GM03348 (cell line): ENCODE results near the gene CORO2B.
"Not testable (repeated sequence)": the region's sequence is repeated elsewhere in the genome, so short reads cannot be mapped to it uniquely, and the experiment has no call there.

ENCODE experiments used
- DNase-seq: peaks from one replicate; pipeline ENCODE4 v3.0.0; 2012; ENCODE audit warnings: low spot score

CORO2B gene

DNA sequence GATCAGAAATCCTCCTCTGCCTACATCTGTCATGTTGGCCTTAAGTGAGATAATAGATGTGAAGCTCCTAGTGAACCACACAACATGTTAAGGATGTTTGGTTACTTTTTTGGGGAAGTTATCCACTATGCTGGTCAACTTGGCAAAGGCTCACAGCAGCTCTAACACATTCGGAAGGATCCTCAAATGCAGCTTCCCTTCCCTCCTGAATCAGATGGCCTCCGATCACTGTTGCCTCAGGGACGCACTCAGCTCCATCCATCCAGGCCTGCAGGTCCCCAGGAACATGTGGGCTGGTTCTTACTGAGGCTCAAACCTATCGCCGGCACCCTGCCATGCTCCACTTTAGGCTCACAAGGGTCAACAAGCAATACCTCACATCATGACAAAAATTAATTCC, 67.9 kb downstream of the CORO2B start:
- DNase-seq: no peak

DNA sequence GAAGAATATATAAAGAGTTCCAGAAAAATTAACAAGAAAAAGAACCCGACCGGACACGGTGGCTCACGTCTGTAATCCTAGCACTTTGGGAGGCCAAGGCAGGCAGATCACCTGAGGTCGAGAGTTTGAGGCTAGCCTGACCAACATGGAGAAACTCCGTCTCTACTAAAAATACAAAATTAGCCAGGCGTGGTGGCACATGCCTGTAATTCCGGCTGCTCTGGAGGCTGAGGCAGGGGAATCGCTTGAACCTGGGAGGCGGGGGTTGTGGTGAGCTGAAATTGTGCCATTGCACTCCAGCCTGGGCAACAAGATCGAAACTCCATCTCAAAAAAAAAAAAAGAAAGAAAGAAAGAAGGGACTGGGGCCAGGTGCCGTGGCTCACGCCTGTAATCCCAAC, 68.6 kb downstream of the CORO2B start:
- DNase-seq: not testable (repeated sequence)

DNA sequence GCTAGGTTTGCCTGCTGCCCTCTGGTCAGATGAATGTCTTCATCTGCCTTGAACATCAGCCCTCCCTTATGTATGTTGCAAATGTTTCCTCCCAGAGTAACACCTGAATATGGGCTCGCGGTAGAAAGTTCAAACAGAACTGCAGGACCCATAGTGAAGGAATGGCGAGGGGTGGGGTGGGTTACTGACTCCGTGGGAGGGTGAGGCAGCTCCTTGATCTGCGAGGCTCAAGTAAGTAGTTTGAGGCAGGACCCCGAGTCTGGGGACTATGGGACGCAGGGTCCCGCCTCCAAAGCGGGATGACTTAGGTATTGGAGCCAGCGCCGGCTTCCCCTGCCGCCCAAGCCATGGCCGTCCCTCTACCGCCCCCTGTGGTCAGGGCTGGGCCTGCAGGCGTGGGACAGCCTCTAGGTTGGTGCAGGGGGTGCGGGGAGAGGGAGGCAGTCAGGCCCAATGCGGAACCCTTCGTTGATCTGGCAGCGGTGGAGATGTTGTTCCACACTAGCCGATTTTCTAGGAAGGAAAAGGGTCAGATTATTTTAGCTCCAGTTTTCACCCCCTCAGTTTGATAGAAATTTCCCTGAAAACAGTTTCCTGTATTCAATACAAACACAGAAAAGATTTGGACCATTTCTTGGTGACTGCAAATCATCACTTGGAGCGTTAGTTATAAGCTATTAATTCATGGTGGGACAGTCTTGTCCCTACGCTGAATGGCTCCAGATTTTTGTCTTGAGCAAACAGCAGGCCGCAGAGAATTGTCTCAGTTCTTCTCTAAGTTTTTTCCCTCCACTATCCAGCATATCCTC, 72.3 kb downstream of the CORO2B start:
- DNase-seq: peak; percentile 42

DNA sequence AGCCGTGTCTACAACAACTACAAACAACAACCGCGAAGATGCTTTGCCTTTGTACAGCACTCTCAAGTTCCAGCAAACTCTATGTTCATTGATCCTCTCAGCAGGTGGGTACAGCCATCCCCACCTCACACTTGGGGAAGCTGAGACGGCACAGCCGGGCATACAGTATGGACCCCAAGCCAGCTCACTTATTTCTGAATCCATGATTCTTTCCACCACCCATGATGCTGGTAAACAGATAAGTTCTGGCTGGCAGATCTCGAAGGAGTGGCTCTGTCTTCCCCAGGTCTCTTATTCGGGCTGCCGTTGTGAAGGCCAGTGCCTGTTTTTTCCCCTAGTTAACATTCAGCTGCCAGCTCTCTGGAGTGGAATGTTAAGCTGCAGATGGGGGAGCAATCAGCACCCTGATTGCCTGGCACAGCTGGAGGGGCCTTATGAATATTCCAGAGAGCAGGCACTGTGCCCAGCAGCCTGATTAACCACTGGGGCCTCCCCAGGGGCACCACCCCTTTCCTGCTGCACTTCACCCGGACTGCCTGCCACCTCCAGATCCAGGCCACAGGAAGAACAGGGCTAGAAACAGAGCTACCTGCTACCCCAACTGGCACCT, 73.2 kb downstream of the CORO2B start:
- DNase-seq: peak; percentile 38

DNA sequence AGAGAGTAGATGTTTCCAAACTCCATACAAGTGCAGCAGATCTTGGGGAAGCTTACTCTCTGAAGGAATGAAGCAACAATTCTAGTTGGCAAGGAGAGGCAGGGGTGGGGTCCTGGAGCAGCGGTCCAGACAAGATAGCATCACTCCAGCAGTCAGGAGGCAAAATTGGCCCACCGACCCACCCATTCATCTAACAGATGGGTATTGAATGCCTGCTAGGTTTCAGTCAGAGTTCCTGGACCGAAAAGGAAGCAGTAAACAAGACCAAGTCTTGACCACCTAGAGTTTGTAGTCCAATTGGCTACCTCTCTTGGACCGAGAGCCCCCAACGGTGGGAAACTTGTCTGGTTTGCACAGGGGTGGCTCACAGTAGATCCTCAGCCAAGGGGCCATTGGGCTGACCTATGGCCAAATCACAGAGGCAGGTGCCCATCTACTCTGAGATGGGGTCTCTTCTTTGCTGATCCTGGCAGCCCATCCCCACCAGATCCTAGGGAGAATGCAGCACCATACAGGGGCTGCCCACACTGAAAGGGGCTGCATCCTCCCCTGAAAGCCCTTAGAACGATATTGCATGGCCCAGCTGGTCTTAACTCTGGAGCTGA, 74.3 kb downstream of the CORO2B start:
- no peak for DNase-seq

DNA sequence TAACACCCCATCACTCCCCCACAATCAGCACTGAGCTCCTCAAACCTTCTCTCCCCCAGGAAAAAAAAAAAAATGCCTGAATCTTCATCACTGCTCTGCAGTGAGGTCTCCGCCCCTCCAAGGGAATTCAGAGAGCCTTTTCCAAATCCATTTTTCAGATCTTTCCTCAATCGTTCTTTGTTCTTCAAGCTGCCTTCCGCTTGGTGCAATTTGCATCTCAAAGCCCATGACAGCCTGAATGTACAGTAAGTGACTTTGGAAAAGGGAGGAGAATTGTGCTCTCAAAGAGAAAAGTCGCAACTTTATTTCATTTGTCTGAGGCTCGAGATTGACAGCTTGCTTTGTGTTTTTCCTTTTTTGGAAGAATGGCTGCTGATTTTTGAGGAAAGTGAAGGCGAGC, 75.0 kb downstream of the CORO2B start:
- no peak for DNase-seq

DNA sequence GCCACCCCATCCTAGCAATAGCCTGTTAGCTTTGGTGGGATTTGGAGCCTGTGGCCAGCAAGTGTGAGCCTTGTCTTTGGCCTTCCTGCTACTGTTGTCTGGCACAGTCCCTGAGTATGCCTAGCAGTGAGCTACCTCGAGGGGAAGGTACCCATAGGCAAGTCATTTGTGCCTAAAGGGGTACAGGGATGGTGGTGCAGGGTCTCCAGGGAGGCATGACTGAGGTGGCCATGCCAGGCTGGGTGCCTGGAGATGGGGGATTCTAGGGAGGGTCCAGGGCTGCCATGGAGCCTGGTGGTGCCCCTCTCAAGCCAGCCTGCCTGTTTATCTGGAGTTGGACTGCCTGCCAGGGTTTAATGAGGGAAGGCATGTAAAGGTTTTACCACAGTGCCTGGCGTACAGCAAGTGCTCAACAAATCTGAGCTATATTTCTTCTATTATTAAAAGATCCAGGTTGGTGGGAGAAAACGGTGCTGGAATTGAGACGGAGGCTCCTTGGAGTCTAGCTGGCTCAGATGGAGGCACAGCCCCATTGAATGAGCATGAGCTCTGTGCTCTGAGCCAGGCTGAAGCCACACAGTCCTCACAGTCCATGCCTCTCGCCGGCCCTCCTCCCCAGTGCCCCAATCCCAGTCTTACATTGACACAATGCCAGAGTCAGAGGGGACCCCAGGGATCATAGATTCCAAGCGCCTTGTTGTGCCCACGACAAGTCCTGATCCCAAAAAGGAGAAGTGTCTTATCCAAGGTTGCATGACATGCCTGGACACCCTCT, 76.2 kb downstream of the CORO2B start:
- no peak for DNase-seq

DNA sequence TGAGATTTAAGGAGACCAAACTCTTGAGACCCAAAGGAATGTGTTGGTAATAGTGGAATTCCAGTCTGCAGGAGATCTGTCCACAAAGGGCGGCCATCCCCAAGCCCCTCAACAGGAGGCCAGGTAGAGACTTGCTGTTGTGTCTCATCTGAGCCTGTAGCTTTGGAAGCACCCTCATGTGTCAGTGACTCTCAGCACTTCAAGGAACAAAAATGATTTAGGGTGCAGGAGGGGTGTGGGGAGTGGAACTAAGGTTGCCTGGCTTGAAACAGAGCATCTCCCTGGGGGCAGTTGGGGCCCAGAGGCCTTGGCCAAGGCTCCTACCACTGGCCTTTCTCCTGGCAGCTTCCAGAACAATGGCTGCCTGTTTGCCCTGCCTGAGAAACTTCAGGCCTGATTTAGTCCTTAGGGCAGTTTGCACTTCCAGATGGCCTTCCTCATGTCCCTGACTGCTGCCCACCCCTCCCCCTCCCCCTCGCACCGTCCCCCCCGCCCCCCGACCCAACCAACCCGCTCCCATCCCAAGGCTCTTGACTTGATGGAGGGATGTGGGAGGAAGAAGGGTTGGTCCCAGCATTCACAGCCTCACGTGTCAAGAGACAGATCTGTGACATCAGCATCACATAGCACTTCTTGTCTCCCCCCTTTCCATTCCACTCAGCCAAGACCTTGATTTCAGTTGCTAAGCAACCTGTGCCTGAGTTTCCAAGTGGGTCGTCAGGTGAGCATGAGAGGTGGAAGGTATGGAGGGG, 77.1 kb downstream of the CORO2B start:
- no peak for DNase-seq

DNA sequence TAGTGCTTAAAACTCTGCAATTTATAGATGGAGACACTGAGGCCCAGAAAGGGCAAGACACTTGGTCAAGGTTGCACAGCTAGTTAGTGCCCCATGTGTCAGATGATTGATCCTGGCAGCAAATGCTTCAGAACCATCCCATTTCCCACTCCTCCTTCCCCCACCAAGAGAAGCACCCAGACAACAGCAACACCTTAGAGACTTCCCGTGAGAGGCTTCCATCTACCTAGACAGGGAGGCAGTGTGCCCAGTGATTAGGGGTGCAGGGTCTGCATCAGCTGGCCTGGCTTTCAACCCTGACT, 77.6 kb downstream of the CORO2B start:
- no peak for DNase-seq

DNA sequence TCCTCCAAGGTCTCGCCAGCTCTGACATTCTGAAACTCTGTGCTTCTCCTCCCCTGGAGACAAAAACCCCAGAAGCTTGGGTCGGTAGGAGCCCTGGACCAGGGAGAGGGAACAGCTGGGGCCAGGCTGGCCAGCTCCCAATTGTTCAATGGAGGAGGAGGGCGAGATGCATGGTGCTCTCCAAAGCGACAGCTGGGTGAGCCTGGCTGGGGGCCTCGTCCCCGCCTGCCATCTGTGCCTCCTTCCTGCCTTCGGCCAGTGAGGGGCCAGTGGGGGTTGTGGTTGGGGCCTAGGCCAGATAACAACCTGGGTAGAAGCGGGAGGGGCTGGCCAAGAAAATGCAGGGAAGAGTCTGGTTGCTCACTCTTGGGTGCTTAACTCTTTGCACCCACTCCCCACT, 79.4 kb downstream of the CORO2B start:
- DNase-seq: no peak

DNA sequence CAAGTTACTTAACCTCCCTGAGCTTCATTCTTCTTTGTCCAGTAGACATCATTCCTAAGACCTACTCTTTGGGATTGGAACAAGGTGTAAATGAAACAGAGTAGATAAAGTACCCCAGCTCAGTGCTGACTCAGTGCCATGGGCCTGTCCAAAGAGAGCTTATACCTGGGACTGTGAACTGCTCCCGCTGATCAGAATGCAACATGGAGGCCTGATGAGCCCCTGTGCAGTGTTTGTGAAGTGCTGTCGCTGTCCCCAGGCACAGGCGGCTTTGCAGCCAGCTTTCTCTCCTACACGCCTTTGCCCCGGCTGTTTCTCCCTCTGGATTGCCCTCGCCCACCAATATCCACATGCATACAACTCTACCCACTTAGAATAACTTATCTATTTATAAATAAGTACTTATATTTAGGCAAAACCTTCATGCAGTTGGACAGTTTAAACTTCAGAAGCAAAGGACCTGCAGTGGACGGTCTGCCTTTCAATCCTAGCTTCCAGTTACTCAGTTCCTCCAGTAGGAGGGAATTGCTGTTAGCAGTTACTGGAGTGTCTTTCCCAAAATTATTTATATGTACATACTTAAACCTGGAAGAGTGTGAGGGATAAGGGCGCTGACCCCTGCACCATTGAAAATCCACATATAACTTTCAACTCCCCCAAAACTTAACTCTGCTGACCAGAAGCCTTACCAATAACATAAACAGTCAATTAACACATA, 80.0 kb downstream of the CORO2B start:
- no peak for DNase-seq

DNA sequence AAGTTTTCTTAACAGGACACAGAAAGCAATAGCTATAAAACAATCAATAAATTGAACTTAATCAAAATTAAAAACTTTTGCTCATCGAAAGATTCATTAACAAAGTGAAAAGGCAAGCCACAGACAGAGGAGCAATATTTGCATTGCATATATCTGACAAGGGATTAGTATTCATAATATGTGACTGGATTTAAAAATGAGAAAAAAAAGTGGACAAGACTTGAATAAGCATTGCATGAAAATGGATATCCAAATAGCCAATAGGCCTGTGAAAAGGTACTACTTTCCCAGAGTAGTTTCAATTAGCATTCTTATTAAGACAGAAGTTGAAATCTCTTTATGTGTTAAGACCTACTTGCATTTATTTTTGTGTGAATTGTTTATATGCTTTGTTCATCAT, 84.7 kb downstream of the CORO2B start:
- no peak for DNase-seq

DNA sequence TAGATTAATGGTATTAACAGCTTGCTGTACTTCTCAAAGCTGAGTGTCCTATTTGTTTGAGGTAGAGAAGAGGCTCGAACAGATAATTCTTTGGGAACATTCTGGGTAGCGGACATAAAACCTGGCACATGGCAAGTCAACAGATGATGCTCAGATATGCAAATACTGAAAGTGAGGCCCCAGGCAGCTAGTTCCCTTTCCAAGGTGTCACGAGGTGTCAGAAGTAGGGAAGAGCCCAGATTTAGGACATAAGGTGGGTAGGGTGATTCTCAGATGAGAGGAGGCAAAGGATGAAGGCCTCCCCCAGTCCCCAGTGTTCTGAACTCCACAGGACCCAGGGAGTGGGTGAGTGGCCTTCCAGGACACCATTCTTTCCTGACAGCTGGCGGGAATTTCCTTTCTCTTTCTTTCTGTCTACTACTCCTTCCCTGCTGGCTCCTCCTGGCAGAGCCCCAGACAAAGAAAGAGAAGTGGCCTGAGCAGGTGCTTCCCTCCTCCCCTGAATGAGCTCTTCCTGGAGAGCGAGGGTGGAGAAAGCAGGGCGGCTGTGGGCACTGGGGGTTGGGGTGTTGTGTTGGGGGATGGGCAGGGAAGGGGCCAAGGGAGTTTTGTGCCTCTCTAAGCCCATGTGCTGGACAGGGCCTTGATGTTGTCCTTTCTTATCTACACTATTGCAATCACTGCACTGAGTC, 87.5 kb downstream of the CORO2B start:
- DNase-seq: no peak

DNA sequence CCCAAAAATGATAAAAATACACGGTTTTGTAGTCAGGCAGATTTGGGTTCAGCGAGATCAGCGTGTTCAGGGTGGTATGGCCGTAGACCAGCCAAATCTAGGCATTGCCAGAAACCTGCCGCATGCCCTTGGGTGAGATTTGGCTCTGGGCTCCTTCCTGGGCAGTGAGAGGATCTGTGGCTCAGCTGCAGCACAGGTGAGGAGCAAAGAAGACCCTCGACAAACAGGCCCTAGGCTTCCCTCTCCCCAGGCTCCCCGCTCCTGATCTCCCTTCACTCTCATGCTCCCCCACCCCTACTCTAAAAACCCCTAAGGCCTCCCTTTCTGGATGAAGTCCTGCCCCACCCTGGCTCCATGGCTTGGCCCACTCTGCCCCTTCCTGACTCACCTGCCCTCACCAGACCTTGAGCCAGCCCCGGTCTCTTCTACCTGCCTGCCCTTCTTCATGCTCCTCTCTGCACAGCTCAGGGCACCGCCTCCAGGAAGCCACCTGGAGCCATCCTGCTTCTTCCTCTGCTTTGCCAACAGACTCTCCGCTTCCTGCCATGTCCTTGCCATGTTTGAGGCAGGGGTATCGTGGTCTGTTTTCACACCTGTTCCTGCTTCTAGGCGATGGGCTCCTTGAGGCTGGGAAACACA, 88.1 kb downstream of the CORO2B start:
- no peak for DNase-seq

DNA sequence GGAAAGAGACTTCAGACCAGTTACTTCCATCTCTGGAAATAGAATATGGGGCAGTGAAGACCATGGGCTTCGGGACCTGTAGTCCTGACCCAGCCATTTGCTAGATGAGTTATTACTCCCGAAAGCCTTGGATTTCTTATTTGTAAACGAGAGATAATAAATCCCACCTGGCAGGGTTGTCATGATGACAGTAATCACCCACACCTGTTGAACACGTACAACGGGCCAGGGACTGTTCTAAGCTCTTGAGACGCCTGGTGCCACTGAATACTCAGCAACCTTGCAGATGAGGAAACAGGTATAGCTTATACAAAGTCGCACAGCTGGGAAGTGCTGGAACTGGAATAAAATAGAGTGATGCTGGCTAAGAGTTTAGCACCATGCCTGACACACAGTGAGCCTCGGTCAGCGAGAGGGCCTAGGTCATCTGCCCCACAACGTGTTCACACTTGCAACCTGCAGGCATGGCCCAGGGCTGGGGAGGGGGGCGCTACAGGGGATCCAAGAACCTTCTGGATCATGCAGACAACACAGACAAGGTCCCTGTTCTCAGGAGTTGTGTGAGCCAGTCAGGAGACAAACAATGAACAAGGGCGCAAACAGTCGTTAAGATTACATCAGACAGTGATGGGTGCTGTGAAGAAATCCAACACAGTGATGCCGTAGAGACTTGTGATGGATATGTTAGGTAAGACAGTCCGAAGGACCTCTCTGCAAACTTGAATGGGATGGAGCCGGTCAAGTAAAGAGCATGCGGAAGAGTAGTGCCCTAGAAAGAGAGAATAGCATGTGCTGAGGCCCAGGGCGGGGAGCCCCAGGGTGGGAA, 89.2 kb downstream of the CORO2B start:
- no peak for DNase-seq

DNA sequence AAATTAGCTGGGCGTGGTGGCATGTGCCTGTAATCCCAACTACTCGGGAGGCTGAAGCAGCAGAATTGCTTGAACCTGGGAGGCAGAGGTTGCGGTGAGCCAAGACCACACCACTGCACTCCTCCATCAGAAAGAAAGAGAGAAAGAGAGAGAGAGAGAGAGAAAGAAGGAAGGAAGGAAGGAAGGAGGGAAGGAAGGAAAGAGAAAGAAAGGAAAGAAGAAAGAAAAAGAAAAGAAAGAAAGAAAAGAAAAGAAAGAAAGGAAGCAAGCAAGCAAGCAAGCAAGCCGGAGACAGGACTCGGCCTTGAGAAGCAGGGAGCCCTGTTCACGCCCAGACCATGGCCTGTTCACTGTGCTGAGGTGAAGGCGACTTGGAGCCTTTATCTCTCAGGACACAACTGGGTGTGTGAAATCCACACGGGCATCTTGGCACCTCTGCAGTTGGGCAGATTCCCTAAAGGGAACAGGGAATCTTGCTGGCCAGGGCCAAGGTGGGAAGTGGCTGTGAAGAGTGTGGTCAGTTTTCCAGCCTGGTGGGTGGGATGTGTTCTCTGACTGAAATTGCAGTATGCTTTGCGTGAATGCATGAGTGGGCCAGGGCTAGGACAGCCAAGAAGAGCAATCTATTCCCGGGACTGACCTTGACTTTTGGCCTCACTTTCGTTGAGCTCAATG, 90.3 kb downstream of the CORO2B start:
- no peak for DNase-seq

DNA sequence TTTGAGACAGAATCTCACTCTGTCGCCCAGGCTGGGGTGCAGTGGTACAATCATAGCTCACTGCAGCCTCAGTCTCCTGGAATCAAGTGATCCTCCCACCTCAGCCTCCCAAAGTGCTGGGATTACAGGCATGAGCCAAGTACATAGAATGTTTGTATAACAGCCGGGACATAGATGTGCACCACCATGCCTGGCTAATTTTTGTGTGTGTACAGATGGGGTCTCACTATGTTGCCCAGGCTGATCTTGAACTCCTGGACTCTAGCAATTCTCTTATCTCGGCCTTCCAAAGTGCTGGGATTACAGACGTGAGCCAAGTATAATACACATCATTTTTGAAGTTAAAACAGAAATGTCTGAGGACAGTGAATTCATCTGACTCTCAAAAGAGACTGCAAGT, 93.5 kb downstream of the CORO2B start:
- DNase-seq: no peak

DNA sequence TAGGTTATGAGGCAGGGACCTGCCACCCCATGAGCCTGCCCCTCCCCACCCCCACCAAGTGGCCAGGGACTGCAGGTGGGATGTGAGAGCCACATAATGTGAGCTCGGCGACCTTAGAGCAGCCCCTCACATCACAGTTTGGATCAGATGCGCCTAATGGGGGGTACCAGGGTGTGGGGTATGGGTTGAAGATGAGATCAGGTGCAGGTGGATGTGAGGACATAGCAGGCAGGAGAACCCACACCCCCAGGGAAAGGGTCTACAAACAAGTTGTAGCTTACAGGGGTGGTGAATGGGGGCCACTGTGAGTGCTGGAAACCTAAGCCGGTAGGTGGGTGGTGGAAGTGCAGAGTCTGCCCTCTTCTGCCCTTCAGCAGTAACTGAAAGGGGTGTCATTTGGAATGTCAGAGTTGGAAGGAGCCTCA, 94.0 kb downstream of the CORO2B start:
- DNase-seq: no peak

DNA sequence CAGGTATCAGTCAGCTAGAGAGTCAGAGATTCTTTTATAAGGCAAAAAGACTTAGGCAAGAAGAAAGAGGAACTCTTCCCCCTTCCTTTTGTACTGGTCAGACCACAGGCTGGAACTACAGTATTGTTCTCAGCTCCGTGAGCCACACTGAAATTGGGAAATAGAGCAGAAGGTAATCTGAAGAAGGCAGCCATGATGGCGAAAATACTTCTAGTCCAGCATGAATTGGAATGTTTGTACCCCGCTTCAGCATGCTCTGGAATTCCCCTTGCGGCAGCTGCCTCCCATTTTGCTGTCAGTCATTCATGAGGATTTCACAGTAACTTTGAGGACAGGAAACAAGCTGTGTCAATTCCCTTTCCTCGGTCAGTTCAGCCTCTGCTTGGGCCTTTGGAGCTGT, 96.2 kb downstream of the CORO2B start:
- no peak for DNase-seq
